ACC112 (cell line): ENCODE data around the gene PTPRN2.
"Not testable (repeated sequence)": the region's sequence is repeated elsewhere in the genome, so short reads cannot be mapped to it uniquely, and the experiment has no call there.

Experiments used
- H2AFZ ChIP-seq: fragments of 200-600 bp; sonication (generic); one replicate; pipeline ENCODE4 v1.6.0; 2017; ENCODE audit warnings: antibody characterized with exemption, low read length; ENCODE audit not compliant: unreplicated experiment
- H3K27ac ChIP-seq: fragments of 200-600 bp; sonication (generic); 2 replicates; pipeline ENCODE4 v1.5.1; 2014; ENCODE audit warnings: low read depth, mild to moderate bottlenecking, antibody characterized with exemption, low read length, moderate library complexity
- H3K27me3 ChIP-seq: fragments of 200-600 bp; sonication (generic); 2 replicates; pipeline ENCODE4 v1.6.1; 2014; ENCODE audit warnings: mild to moderate bottlenecking, antibody characterized with exemption, low read length, moderate library complexity, mixed read lengths; ENCODE audit not compliant: insufficient read depth
- H3K36me3 ChIP-seq: fragments of 200-600 bp; sonication (generic); 2 replicates; pipeline ENCODE4 v1.6.1; 2016; ENCODE audit warnings: mild to moderate bottlenecking, antibody characterized with exemption, low read length, moderate library complexity, mixed read lengths; ENCODE audit not compliant: insufficient read depth
- H3K4me1 ChIP-seq: fragments of 200-600 bp; sonication (generic); one replicate; pipeline ENCODE4 v1.6.1; 2016; ENCODE audit warnings: low read length, mixed read lengths; ENCODE audit not compliant: insufficient read depth, unreplicated experiment, control insufficient read depth
- H3K4me3 ChIP-seq: fragments of 200-600 bp; sonication (generic); 2 replicates; pipeline ENCODE4 v1.5.1; 2014; ENCODE audit warnings: mild to moderate bottlenecking, low read depth, low read length
- H3K79me2 ChIP-seq: fragments of 200-600 bp; sonication (generic); one replicate; pipeline ENCODE4 v1.6.0; 2016; ENCODE audit warnings: low read length; ENCODE audit not compliant: control insufficient read depth, unreplicated experiment, insufficient read depth

The PTPRN2 gene

GRCh38 chr7:158391141-158391540 is 196.5 kb downstream of the PTPRN2 start:
- no peaks in the 10 kb centered on the region for H3K27me3 ChIP-seq
- H3K79me2 ChIP-seq: no peaks in the 10 kb centered on the region
- H3K36me3 ChIP-seq: no peaks in the 10 kb centered on the region
- no peak overlapping the region for H3K27ac ChIP-seq
- H3K4me1 ChIP-seq: no peaks in the 10 kb centered on the region
- no peak overlapping the region for H3K4me3 ChIP-seq
- H2AFZ ChIP-seq: no peak overlapping the region

- no peaks in the 10 kb centered on the region for H3K4me1 ChIP-seq
- no peak overlapping the region for H3K4me3 ChIP-seq
- H3K36me3 ChIP-seq: no peaks in the 10 kb centered on the region
- no peaks in the 10 kb centered on the region for H3K27me3 ChIP-seq
- no peak overlapping the region for H3K27ac ChIP-seq
- no peaks in the 10 kb centered on the region for H3K79me2 ChIP-seq
- H2AFZ ChIP-seq: no peak overlapping the region
Measured at GRCh38 chr7:158390460-158390859, 197.2 kb downstream of the PTPRN2 start.

- Histone ChIP-seq H3K27ac (no peak overlapping the region), H2AFZ (no peak overlapping the region), H3K36me3 (no peaks in the 10 kb centered on the region), H3K4me3 (no peak overlapping the region), H3K27me3 (no peaks in the 10 kb centered on the region), H3K79me2 (no peaks in the 10 kb centered on the region), H3K4me1 (no peaks in the 10 kb centered on the region)
Measured at GRCh38 chr7:158389514-158390425, 197.9 kb downstream of the PTPRN2 start.

- Histone ChIP-seq H2AFZ (no peak overlapping the region), H3K27me3 (no peaks in the 10 kb centered on the region), H3K27ac (no peak overlapping the region)
Measured at GRCh38 chr7:158388928-158389327, 198.7 kb downstream of the PTPRN2 start.

GRCh38 chr7:158388072-158388471 is 199.6 kb downstream of the PTPRN2 start:
- Histone ChIP-seq H3K27me3 (no peaks in the 10 kb centered on the region), H3K27ac (no peak overlapping the region), H3K4me1 (no peaks in the 10 kb centered on the region)

More at GRCh38 chr7:158388928-158389327, 198.7 kb downstream of the PTPRN2 start:
- Histone ChIP-seq H3K4me1 (no peaks in the 10 kb centered on the region), H3K4me3 (no peak overlapping the region), H3K36me3 (no peaks in the 10 kb centered on the region), H3K79me2 (no peaks in the 10 kb centered on the region)

GRCh38 chr7:158387546-158387891 is 200.1 kb downstream of the PTPRN2 start:
- H3K79me2 ChIP-seq: no peaks in the 10 kb centered on the region
- no peak overlapping the region for H3K27ac ChIP-seq
- H3K36me3 ChIP-seq: no peaks in the 10 kb centered on the region
- H3K4me3 ChIP-seq: no peak overlapping the region
- H2AFZ ChIP-seq: no peak overlapping the region
- H3K27me3 ChIP-seq: no peaks in the 10 kb centered on the region
- H3K4me1 ChIP-seq: no peaks in the 10 kb centered on the region

More at GRCh38 chr7:158388072-158388471, 199.6 kb downstream of the PTPRN2 start:
- no peak overlapping the region for H2AFZ ChIP-seq
- no peaks in the 10 kb centered on the region for H3K79me2 ChIP-seq
- no peak overlapping the region for H3K4me3 ChIP-seq
- H3K36me3 ChIP-seq: no peaks in the 10 kb centered on the region

GRCh38 chr7:158386866-158387545 is 200.6 kb downstream of the PTPRN2 start:
- Histone ChIP-seq H2AFZ (no peak overlapping the region), H3K4me3 (no peak overlapping the region), H3K4me1 (no peaks in the 10 kb centered on the region), H3K36me3 (no peaks in the 10 kb centered on the region), H3K27me3 (no peaks in the 10 kb centered on the region), H3K79me2 (no peaks in the 10 kb centered on the region), H3K27ac (no peak overlapping the region)

- Histone ChIP-seq H3K4me1 (no peaks in the 10 kb centered on the region), H3K4me3 (no peak overlapping the region), H3K79me2 (no peaks in the 10 kb centered on the region), H3K36me3 (no peaks in the 10 kb centered on the region), H2AFZ (no peak overlapping the region), H3K27me3 (no peaks in the 10 kb centered on the region), H3K27ac (no peak overlapping the region)
Measured at GRCh38 chr7:158386355-158386618, 201.3 kb downstream of the PTPRN2 start.

GRCh38 chr7:158385496-158386354 is 201.9 kb downstream of the PTPRN2 start:
- not testable (repeated sequence) for H3K27ac ChIP-seq, H2AFZ ChIP-seq, H3K4me3 ChIP-seq, H3K36me3 ChIP-seq, H3K79me2 ChIP-seq, H3K4me1 ChIP-seq, H3K27me3 ChIP-seq

GRCh38 chr7:158384746-158385145 is 202.9 kb downstream of the PTPRN2 start:
- no peaks in the 10 kb centered on the region for H3K79me2 ChIP-seq
- no peaks in the 10 kb centered on the region for H3K27me3 ChIP-seq
- no peak overlapping the region for H3K27ac ChIP-seq
- no peaks in the 10 kb centered on the region for H3K36me3 ChIP-seq
- H3K4me1 ChIP-seq: no peaks in the 10 kb centered on the region
- no peak overlapping the region for H2AFZ ChIP-seq
- no peak overlapping the region for H3K4me3 ChIP-seq
